Activated CD4-positive, alpha-beta T cell treated with anti-CD3 and anti-CD28 coated beads, Interleukin-10, Interleukin-2, amounts not matched to agents 100 ng/mL and 50 ng/mL, durations not matched to agents 16 hours and 8 hours (primary cell): Measurements from ENCODE around the gene COL25A1.
"Not testable (repeated sequence)": the region's sequence is repeated elsewhere in the genome, so short reads cannot be mapped to it uniquely, and the experiment has no call there.

Experiments used
- DNase-seq: peaks from one replicate; pipeline ENCODE4 v3.0.0-alpha.2; 2020

The COL25A1 gene

DNA sequence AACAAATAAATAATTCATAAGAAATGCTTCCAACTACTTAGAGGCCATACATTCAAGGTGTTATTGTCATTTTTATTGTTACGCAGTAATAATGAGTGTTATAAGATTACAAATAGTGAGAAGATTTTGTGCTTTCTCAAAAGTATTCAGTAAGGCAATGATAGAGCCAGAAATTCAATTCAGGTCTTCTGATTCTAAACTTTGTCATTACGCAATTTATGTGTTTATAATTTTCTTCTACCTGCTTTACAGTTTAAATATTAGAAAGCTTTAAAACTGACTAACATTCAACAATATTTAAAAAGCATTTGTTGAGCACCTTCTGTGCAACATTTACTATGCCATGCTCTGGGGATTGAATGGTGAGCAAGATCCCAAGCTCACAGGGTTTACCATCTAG, 356.2 kb downstream of the COL25A1 start:
- DNase-seq: no peak

DNA sequence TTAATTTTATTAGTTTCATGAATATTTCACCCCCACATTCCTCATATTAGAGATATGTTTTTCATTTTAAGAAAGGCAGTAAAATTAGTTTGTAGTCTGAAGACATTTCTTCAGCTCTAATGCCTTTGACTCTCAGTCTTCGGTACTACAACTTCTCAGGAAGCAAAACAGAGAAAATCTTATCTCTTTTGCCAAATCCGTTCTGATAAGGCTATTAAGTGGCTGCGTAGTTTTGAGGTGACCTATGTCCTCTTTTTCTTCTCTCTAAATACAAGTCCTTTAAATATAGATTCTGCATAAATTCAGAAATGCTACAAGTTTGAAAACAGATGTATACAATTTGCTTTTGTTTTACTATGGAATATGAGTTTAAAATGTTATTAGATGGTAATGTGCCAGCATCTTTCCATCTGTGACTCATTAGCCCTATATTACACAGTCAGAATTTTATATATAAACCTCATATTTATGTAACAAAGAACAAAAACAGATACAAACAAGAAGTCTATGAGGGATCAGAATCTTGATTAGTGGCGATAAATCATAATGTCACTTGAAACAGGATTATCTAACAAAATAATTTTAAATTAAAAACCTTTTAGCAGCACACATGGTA, 358.4 kb downstream of the COL25A1 start:
- DNase-seq: no peak

DNA sequence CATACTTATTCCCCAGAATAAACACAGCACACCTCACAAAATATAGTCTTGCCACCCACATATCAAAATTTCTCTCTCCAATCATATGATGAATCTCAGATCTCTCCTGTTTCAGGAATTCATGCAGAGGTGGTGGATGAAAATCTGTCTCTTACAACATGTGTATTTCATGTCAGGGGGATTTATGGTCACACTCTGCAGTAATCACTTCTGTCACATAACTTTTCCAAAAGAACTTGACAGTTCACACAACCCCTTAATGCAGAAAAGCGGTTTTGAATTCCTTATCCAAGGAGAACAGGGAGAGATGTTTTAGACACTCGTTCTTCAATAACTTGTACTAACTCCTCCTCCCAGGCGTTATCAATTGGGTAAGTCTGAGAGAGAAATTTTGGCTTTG, 359.1 kb downstream of the COL25A1 start:
- no peak for DNase-seq

DNA sequence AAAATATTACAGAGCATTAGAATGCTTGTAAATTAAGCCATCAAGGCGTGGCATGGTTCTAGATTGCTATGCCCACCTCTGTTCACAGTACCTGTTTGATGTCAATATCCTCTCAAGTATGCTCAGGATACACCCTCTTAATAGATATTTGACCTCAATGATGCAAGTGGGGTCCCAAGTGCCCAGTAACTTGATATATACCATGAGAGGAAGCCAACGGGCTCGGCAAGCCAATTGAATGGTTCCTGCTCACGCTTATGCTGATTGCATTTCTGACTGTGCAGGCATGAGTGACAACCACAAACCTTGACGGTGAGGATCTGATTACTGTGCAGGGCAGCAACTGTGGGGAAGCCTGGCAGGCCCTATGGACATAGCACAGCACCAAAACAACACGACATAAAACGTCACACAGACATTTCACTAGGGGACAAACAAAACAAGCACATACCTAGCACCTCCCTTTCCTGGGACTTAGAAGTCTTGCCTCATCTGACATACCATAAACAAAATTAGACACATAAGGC, 360.5 kb downstream of the COL25A1 start:
- DNase-seq: no peak

DNA sequence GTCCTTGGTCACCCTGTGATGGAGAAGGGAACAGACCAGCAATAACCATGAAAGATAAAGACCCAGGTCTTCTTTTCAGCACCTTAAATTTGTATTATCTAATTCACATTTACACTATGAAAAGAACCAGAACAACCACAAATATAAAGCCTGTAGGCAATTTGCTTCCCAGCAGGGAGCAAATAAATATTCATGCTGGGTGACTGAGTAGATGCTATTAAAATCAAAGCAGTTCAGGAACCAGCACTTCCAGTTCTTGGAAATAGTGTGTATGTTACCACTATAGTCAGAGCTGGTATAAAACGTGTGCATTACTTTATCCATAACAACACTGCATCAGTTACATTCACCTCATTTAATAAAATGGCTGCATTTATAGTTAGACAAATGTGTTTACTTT, 361.8 kb downstream of the COL25A1 start:
- no peak for DNase-seq

DNA sequence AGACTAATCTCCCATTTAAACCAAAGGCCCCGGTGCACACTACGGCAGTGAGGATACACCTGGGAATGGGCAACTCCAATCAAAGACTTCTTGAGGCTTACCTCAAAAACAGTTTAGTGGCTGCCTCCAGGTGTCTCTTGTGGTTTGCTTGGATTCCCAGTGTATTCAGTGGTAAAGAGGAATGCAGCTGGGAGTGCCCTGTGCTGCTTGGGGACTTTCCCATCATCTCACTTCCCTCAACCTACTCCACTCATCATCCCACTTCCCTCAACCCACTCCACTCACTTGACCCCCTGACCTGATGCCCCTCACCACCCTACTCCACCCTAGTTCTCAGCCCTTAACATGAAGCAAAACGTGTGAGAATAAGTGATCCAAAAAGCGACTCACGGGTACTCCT, 362.3 kb downstream of the COL25A1 start:
- no peak for DNase-seq

DNA sequence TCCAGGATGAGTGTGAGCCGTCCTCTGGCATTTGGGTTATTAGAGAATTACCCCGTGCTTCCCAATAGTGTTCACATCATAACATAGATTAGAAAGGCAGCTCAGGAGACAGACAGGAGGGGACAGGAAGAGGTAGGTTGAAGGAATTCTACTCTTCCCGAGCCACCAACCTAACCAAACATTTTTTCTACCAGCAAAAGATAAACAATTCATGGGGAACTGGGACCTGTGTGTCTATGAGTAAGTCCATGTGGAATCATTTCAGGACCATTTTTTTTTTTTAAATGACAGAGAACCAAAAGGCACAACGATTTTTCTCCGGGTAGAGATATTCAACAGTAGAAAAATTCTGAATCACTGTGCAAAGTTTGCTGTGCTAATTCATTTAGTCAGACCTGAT, 365.4 kb downstream of the COL25A1 start:
- no peak for DNase-seq

DNA sequence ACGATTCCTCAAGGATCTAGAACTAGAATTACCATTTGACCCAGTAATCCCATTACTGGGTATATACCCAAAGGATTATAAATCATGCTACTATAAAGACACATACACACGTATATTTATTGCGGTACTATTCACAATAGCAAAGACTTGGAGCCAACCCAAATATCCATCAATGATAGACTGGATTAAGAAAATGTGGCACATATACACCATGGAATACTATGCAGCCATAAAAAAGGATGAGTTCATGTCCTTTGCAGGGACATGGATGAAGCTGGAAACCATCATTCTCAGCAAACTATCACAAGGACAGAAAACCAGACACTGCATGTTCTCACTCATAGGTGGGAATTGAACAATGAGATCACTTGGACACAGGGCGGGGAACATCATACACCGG, 368.5 kb downstream of the COL25A1 start:
- not testable (repeated sequence) for DNase-seq

DNA sequence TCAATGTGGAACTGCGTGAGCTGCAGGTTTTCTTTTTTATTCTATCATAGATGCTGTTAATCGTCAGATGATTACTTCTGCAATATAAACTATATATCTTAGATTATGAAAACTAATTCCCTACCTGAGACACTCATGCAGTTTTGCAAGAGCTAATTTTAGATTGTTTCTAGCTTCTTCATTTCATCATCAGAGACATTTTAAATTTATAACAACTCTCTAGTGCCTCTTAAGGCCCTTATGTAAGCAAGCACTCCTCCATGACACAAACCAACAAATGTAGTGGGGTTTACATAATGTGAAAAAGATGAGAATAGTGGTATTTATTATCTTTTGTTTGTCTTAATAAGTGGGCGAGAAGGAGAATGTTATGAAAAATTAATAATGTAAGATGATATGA, 369.4 kb downstream of the COL25A1 start:
- no peak for DNase-seq

DNA sequence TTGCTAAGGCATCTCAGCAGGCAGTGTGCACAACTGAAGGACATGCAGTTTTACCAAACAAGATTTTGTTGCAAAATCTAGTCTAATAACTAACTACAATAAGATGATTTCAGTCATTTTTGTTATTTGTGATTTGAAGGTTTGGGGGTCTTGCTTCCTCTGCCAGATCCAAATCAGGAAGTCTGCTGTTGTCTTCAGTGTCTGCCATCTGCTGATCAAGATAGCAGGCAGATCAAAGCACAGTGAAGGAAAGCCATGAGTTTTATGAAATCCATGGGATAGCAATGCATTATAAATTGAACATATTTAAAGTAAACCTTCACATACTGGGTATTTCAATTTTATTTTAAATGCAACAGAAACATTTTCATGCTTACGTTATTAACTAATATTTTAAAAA, 370.5 kb downstream of the COL25A1 start:
- no peak for DNase-seq

DNA sequence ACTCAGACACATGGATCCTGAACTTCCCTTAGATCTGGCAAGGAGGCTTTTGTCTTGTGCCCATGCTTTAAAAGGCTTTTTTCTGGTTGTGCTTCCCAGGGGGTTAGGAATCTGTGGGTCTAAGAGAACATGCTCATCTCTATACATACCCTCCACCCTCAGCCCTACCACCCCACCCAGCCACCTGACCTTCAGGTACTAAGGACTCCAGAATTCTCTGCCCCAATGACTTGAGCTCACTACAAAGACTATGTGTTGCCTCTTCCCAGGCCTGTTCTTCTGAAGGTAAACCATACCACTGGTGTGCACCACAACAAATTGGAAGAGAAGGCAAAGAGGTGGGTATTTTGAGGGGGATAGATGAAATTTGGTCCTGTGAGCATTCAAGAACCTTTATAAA, 372.3 kb downstream of the COL25A1 start:
- DNase-seq: no peak

DNA sequence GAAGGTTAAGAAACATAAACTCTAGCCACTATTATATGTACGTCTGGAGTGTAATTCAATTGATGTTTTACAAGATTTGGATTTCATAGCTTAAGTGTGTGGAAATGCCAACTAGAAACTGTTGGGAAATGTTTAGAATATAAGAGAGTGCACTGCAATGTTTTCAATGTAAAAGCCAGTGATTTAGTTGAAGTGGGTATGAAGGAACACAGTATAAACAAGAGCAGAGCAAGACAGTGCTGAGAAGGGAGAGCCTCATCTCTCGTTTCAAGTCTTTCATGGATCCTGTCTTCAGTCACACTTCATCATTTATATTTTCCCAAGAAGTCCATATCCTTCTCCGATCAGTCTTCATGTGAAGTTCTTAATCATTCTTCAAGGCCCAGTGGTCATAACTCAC, 375.7 kb downstream of the COL25A1 start:
- no peak for DNase-seq

DNA sequence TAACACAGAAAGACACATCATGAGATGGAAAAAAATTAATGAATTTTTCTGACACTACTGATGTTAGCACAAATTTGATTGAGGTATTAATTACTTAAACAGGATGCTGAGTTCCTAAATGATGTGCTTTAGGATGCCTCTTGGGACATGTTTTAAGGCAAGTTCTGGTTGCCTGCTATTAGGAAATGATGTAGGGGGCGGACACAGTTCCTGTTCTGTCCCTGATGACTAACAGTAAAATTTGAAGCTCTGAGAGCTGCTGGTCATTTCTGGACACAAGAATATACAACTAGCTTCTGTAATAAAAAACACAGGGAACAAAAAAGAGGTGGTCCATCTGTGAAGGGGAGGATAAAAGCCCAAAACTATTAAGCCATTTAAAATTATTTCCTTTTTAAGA, 376.4 kb downstream of the COL25A1 start:
- DNase-seq: no peak

DNA sequence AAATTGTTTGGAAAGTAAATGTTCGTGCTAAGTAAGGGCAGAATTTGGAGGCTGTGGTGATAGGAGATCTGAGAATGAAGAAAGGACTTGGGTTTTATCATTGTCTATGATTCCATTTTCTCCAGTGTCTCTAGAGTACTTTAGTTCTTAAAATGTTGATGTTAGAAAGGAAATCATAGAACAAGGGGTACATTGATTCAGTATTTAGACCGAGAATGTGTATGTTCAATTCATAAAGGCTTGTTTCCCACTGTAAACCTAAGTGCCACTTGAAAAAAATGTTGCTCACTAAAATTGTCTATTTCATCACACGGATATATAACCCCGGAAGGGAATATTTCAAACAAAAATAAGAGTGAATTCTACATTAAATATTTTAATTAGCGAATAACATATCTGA, 380.3 kb downstream of the COL25A1 start:
- no peak for DNase-seq

DNA sequence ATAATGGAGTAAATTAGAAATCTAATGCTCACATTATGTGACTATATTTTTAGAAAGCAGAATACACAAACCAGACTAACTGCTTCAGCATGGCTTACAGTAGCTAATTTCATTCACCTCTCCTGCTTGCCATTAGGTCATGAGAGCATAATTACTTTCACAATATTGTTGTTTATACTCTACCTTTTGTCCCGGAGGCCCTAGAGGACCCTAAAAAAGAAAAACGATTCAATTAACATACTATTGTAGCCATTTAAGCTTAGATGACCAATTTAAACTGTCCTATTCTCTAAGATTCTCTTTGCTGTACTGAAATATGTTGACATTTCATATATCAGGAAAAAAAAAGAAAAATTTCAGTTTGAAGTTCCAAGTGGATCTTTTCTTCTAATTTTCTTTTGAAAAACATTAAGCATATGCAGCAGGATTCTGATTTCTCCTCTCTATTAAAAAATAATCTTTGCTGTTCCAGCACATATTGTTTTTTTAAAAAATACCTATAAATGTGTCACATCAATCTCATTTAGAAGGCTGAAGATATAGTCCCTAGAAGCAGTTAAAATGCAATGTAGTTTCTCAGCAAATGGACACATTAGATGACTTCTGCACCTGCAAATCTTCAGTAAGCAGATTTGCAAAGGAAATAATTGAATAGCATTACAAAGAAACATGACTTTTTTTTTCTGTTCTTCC, 381.9 kb downstream of the COL25A1 start:
- no peak for DNase-seq

DNA sequence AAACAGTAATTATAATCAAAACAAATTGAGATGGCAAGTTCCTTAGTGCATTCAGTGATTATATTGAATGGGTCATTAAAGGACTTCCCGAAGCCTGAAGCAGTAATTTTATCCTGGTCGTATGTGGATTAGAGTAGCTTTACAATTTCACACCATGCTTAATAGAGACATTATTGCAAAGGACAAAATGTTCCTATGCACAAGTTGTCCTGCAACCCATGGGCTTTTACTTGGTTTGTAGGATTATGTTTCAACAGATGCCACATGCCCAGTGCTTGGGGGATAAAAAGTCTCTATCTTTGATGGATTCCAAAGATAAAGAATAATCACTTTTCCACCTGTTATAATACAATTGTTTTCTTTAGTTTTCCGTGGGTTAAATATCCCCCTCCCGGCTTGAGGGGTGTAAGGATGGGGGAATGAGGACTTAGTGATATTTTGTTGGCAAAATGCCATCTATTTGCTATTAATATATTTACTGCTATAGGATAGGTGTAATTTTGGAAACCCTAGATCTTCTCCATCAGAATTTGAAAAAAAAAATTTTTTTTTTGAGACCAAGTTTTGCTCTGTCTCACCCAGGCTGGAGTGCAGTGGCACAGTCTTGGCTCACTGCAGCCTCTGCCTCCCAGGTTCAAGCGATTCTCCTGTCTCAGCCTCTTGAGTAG, 383.1 kb downstream of the COL25A1 start:
- DNase-seq: no peak

DNA sequence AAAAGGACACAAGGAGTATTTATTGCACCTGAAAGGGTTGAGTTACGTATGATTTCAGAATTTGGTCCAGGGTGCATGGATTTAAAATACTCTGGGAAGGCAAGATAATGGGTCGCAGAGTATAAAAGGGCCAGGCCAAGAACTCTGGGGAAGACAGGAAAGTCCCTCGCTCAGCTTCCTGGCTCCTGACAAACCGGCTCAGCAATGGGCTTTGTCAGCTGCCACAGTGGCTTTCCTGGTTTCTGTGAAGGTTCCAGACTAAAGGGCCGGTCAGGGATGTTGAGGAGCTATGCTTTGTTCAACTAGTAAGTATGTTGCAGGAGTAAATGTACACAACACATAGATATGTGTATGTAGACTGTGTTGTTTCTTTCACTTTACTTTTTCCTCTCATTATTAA, 385.2 kb downstream of the COL25A1 start:
- no peak for DNase-seq

DNA sequence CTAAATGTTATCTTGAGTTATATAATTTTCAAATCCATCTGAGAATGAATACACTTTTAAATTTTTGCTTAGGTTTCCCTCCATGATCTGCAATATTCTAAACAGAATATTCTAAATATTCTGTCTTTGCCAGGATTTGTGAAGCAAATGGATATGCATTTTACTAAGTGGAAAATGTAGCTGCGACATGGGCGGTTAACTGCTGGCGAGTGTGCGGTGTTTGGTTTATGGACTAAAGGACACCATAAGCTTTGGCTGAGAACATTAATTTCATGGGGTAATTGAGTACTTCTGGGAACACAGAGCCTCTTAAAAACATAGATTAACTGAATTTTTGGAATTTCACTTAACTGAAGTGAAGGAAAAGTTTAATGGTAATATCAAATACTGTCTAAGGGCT, 385.8 kb downstream of the COL25A1 start:
- DNase-seq: no peak

DNA sequence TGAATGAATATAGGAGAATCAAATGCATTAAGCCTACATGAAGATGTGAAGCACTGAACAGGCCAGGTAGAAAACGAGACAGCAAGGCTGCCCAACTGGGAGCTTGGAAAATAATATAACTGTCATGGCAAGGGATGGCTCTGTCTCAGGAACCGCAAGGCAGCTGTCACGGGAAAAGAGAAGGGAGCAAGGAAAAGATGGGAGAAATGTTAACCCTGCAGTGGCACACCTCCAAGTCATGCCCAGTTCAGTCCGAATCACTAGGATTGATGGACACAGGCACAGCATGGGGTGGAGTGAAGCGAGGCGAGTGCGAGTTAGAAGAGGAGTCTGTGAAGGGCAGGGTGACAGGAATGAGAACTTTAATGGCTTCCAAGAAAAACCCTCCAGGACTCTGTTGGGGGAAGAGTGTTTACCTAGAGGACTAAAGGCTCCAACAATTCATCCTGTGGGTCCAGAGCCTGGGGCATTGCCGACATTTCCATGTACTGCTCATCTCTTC, 395.5 kb downstream of the COL25A1 start:
- no peak for DNase-seq

DNA sequence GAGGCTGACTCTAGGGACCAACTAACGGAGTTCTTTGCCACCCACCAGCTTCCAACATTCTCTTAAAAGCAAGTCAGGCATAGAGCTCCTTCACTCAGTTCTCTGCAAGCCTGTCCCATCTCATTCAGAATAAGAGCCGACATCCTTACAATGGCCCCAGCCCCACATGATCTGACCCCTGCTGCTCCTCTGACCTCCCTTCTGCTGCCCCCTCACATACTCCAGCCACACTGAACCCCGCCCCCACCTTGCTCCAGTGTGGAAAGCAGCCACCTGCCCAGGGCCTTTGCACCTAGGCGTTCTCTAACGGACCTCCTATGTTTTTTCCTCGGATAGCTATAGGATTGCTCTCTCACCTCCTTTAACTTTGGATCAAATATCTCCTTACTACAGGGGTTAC, 396.5 kb downstream of the COL25A1 start:
- no peak for DNase-seq

DNA sequence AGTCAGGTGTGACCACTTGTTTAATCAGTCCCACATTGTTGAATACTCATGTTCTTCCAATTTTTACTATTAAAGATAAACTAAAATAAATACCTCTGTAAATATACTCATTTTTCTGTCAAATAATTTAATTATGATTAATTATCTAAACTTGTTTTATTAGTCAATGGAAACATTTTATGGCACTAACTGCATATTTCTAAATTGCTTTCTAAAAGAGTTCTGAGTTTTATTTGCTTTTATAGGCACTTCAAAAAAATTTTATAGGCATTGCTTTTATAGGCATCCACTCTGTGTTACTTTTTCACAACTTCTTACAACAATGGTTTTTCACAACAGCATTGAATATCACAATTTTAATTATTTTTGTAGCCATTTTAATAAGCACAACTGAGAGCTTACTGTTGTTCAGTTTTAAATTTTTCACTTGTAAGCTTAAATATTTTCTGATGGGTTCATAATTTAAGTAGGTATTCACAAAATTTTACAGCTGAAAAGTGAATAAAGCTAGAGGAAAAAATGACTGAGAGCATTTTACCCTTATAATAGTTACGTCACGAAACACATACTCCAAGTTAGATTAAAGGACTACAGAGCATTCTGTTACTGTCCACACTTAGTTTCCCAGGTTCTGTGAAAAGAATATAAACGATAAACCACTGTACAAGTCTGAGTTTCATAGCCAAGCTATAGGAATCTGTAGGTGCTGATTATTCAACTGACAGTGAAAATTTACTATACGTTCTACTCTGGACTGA, 398.8 kb downstream of the COL25A1 start:
- DNase-seq: no peak

DNA sequence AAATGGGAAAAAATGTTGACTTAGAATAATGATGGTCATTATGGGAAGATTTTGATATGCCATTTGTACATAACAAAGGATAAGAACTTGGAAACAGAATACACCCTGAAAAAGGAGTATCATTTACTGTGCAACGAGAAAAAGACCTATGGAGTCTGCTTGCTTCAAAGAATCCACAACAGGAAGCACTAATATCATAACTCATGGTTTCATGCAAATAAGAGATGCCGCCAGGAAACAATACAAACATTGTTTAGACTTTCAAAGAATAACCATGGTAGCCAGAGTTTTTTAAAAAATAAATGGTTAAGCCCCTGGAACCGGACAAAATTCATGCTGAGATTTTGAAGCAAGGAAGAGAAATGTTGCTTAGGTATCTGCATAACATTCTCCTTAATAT, 399.7 kb downstream of the COL25A1 start:
- no peak for DNase-seq

DNA sequence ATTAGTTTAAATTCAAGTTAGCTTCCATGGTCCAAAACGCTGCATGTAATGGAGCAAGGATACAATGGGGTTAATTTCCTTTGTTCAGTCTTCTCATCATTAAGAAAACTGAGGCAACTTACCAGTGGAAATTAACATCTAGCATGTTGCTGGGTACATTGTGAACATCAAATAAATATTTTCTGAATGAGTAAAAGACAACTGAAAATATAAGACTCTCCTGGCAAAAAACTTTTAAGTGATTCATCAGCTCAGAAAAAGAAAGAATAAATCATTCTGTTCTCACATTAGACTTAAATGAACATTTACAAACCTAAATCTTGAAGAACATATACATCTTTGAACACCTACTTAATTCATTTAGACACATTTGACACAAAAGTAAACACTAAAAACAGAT, 401.2 kb downstream of the COL25A1 start:
- no peak for DNase-seq
